H9 (cell line): ENCODE measurements around the gene CLEC9A. TPM values are rescaled to one million over a fixed set of nuclear protein-coding genes. Genes with fewer than 3 reads are reported as not detected.
A peak's percentile ranks its signal among the peaks of the same experiment; 100 is the strongest.

Source experiments
- DNase-seq: peaks from one replicate; pipeline ENCODE4 v3.0.0-alpha.2; 2017
- H2AFZ ChIP-seq: one replicate; pipeline ENCODE4 v1.6.1; 2013; ENCODE audit warnings: mild to moderate bottlenecking, low read length, control low read depth, moderate library complexity
- H2AK5ac ChIP-seq: 2 replicates; pipeline ENCODE4 v1.6.1; 2013; ENCODE audit warnings: low read length, control low read depth, mixed read lengths; ENCODE audit not compliant: insufficient read length
- H2BK120ac ChIP-seq: one replicate; pipeline ENCODE4 v1.6.1; 2013; ENCODE audit warnings: low read depth, mild to moderate bottlenecking, low read length, control low read depth, inconsistent platforms; ENCODE audit not compliant: poor library complexity, severe bottlenecking
- H2BK12ac ChIP-seq: 2 replicates; pipeline ENCODE4 v1.6.1; 2013; ENCODE audit warnings: low read length, control low read depth, mixed read lengths, low read depth; ENCODE audit not compliant: insufficient read length
- H2BK15ac ChIP-seq: 2 replicates; pipeline ENCODE4 v1.6.1; 2013; ENCODE audit warnings: low read depth, low read length, control low read depth
- H2BK20ac ChIP-seq: one replicate; pipeline ENCODE4 v1.6.1; 2013; ENCODE audit warnings: low read depth, mild to moderate bottlenecking, low read length, control low read depth, inconsistent platforms; ENCODE audit not compliant: poor library complexity, severe bottlenecking
- H2BK5ac ChIP-seq: 2 replicates; pipeline ENCODE4 v1.6.1; 2013; ENCODE audit warnings: low read length, control low read depth, mixed read lengths; ENCODE audit not compliant: insufficient read length
- H3K14ac ChIP-seq: 2 replicates; pipeline ENCODE4 v1.6.1; 2013; ENCODE audit warnings: low read length, control low read depth; ENCODE audit not compliant: insufficient read depth
- H3K18ac ChIP-seq: 2 replicates; pipeline ENCODE4 v1.6.1; 2013; ENCODE audit warnings: low read depth, mild to moderate bottlenecking, mixed read lengths, low read length, control low read depth; ENCODE audit not compliant: insufficient read length
- H3K23ac ChIP-seq: 2 replicates; pipeline ENCODE4 v1.6.1; 2013; ENCODE audit warnings: low read length, control low read depth, mixed read lengths, low read depth; ENCODE audit not compliant: insufficient read length
- H3K23me2 ChIP-seq: 2 replicates; pipeline ENCODE4 v1.6.1; 2013; ENCODE audit warnings: low read depth, mild to moderate bottlenecking, mixed read lengths, low read length, control low read depth; ENCODE audit not compliant: insufficient read length, poor library complexity, severe bottlenecking
- H3K27ac ChIP-seq: 2 replicates; pipeline ENCODE4 v1.5.1; 2013; ENCODE audit warnings: low read length, control low read depth, mixed read lengths, low read depth; ENCODE audit not compliant: insufficient read length
- H3K27me3 ChIP-seq: 2 replicates; pipeline ENCODE4 v1.6.1; 2013; ENCODE audit warnings: low read length, control low read depth, inconsistent platforms; ENCODE audit not compliant: insufficient read depth
- H3K4ac ChIP-seq: 2 replicates; pipeline ENCODE4 v1.6.1; 2013; ENCODE audit warnings: low read depth, mild to moderate bottlenecking, control low read depth, inconsistent platforms, low read length, moderate library complexity
- H3K4me1 ChIP-seq: 2 replicates; pipeline ENCODE4 v1.6.1; 2013; ENCODE audit warnings: low read length, control low read depth, inconsistent platforms; ENCODE audit not compliant: insufficient read depth
- H3K4me2 ChIP-seq: 2 replicates; pipeline ENCODE4 v1.6.1; 2013; ENCODE audit warnings: low read length, control low read depth, mixed read lengths; ENCODE audit not compliant: insufficient read length, insufficient read depth
- H3K56ac ChIP-seq: 2 replicates; pipeline ENCODE4 v1.6.1; 2013; ENCODE audit warnings: low read depth, mild to moderate bottlenecking, mixed read lengths, low read length, control low read depth; ENCODE audit not compliant: insufficient read length
- H3K79me1 ChIP-seq: 2 replicates; pipeline ENCODE4 v1.6.1; 2013; ENCODE audit warnings: low read depth, mild to moderate bottlenecking, moderate library complexity, low read length, control low read depth, inconsistent platforms; ENCODE audit not compliant: insufficient read depth, poor library complexity, severe bottlenecking
- H3K79me2 ChIP-seq: 2 replicates; pipeline ENCODE4 v1.6.1; 2013; ENCODE audit warnings: low read length, control low read depth, inconsistent platforms; ENCODE audit not compliant: insufficient read depth
- H3K9ac ChIP-seq: 2 replicates; pipeline ENCODE4 v1.6.1; 2013; ENCODE audit warnings: low read length, control low read depth, mixed read lengths; ENCODE audit not compliant: insufficient read length; ENCODE audit errors: extremely low read depth
- H3K9me3 ChIP-seq: one replicate; pipeline ENCODE4 v1.6.1; 2013; ENCODE audit warnings: low read depth, low read length, inconsistent platforms; ENCODE audit not compliant: control insufficient read depth
- H3T11ph ChIP-seq: one replicate; pipeline ENCODE4 v1.6.1; 2013; ENCODE audit warnings: mild to moderate bottlenecking, low read length, control low read depth, inconsistent platforms
- H4K20me1 ChIP-seq: one replicate; pipeline ENCODE4 v1.6.1; 2013; ENCODE audit not compliant: control insufficient read depth, insufficient read length, insufficient read depth
- H4K5ac ChIP-seq: 2 replicates; pipeline ENCODE4 v1.6.1; 2013; ENCODE audit warnings: low read depth, mild to moderate bottlenecking, mixed read lengths, low read length, control low read depth; ENCODE audit not compliant: insufficient read length
- H4K8ac ChIP-seq: replicated peaks from 2 replicates; pipeline ENCODE4 v1.6.1; 2013; ENCODE audit warnings: low read length, control low read depth, mixed read lengths, low read depth; ENCODE audit not compliant: insufficient read length
- H4K91ac ChIP-seq: 2 replicates; pipeline ENCODE4 v1.6.1; 2013; ENCODE audit warnings: low read depth, mild to moderate bottlenecking, moderate library complexity, mixed read lengths, low read length, control low read depth; ENCODE audit not compliant: insufficient read length
- H3K27ac Mint-ChIP-seq, 3 experiments: 2 replicates in 2 of 3; 3 replicates in 1 of 3; pipeline ENCODE4 v1.8.0; 2020 to 2021; ENCODE audit warnings: mixed read lengths in 3 of 3, mild to moderate bottlenecking in 1 of 3, moderate library complexity in 1 of 3
- H3K27me3 Mint-ChIP-seq: 2 replicates; pipeline ENCODE4 v1.8.0; 2021; ENCODE audit warnings: low read depth, mild to moderate bottlenecking, moderate library complexity, mixed read lengths
- H3K36me3 Mint-ChIP-seq, 3 experiments: 2 replicates in 2 of 3; 3 replicates in 1 of 3; pipeline ENCODE4 v1.8.0; 2020 to 2021; ENCODE audit warnings: low read depth in 3 of 3, mixed read lengths in 3 of 3; ENCODE audit not compliant: insufficient read depth in 1 of 3
- H3K4me1 Mint-ChIP-seq, 2 experiments: 2 replicates each; pipeline ENCODE4 v1.8.0; 2020; ENCODE audit warnings: mixed read lengths in 2 of 2
- H3K4me3 Mint-ChIP-seq, 2 experiments: 2 replicates in 1 of 2; 3 replicates in 1 of 2; pipeline ENCODE4 v1.8.0; 2020 to 2021; ENCODE audit warnings: mild to moderate bottlenecking in 2 of 2, mixed read lengths in 2 of 2, moderate library complexity in 1 of 2
- H3K9me3 Mint-ChIP-seq, 2 experiments: 2 replicates in 1 of 2; 3 replicates in 1 of 2; pipeline ENCODE4 v1.8.0; 2020; ENCODE audit warnings: mild to moderate bottlenecking in 2 of 2, mixed read lengths in 2 of 2, moderate library complexity in 1 of 2
- CTCF ChIP-seq: fragments of 200-600 bp; sonication (generic); conservative IDR thresholded peaks from 3 replicates; pipeline ENCODE4 v1.8.0; 2021; ENCODE audit warnings: antibody characterized with exemption, mild to moderate bottlenecking
- WGBS: extraction: QIAGEN DNeasy Blood & Tissue Kit; methylation state at CpG from one replicate; pipeline ENCODE4 v1.1.7; 2013; ENCODE audit warnings: missing lambda C conversion rate, low lambda C conversion rate, mixed read lengths; ENCODE audit not compliant: insufficient read length; ENCODE audit errors: extremely low coverage; 5-methylcytosine and 5-hydroxymethylcytosine counted together
- total RNA-seq: library from RNA; stranded (reverse); gene quantifications from 2 replicates; pipeline ENCODE4 v1.2.1, GENCODE V29; 2021

The CLEC9A gene
- total RNA-seq, 1 experiment from 2014 or later, result not detected

DNA sequence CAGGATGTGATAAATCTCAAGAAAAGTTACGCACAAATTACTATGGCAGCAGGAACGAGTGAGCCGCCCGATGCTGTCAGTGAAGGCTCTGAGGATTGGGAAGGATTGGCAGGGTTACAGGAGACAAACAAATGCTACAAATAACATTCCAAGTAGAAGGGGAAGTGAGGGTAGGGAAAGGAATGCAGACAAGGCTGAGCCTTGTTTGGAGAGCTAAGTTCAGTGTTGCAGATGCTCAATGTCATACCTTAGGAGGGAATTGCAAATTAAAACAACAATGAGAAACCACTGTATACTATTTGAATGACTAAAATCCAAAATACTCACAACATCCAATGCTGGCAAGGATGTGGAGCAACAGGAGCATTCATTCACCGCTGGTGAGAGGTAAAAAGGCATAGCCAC lies 1.3 kb downstream of the CLEC9A start:
- peak overlapping the region; percentile 42 for H3K27ac ChIP-seq
- H3K27me3 Mint-ChIP-seq, result no peaks in the 10 kb centered on the region
- H4K5ac ChIP-seq, result no peak overlapping the region
- no peaks in the 10 kb centered on the region for H3K27me3 ChIP-seq
- H3K14ac ChIP-seq, result no peak overlapping the region; the same call in 1 of the 2 replicates
- no peak overlapping the region for H3T11ph ChIP-seq
- no peak overlapping the region for H3K18ac ChIP-seq
- peaks cover 0 to 11% of the 10 kb centered on the region in 2 experiments; a peak in 3 of 5 replicates for H3K9me3 Mint-ChIP-seq
- H4K8ac ChIP-seq, result no peak overlapping the region
- DNase-seq, result peak; percentile 54
- peak overlapping the region; percentile 36 for H2BK120ac ChIP-seq
- H2AFZ ChIP-seq, result no peak overlapping the region
- no peaks in the 10 kb centered on the region for H3K9me3 ChIP-seq
- no peak overlapping the region for H3K4me2 ChIP-seq
- no peaks in the 10 kb centered on the region for H3K79me2 ChIP-seq
- no peak overlapping the region for H3K9ac ChIP-seq
- peaks cover 5% of the 10 kb centered on the region for H3K4me1 ChIP-seq
- no peaks in the 10 kb centered on the region for H3K79me1 ChIP-seq
- no peak overlapping the region for H2BK12ac ChIP-seq
- no peak for TF ChIP-seq CTCF
- no CpG with 5 or more reads among the region's 5 CpGs for WGBS
- peak overlapping the region; percentile 8 to 77 (median 46); a peak in 4 of 7 replicates for H3K27ac Mint-ChIP-seq
- no peak overlapping the region; the same call in 1 of the 2 replicates for H3K4ac ChIP-seq
- no peak overlapping the region for H2BK5ac ChIP-seq
- H3K36me3 Mint-ChIP-seq, result peaks cover 2 to 7% (median 2%) of the 10 kb centered on the region in 3 experiments; a peak in 3 of 7 replicates
- no peaks in the 10 kb centered on the region for H3K23me2 ChIP-seq
- H2AK5ac ChIP-seq, result no peak overlapping the region
- peaks cover 6 to 17% of the 10 kb centered on the region in 2 experiments; a peak in 3 of 4 replicates for H3K4me1 Mint-ChIP-seq
- no peak overlapping the region for H3K56ac ChIP-seq
- H2BK15ac ChIP-seq, result no peak overlapping the region
- no peak overlapping the region for H2BK20ac ChIP-seq
- no peak overlapping the region for H4K91ac ChIP-seq
- no peak overlapping the region; a peak in 1 of 5 replicates for H3K4me3 Mint-ChIP-seq
- no peak overlapping the region for H3K23ac ChIP-seq
- no peaks in the 10 kb centered on the region for H4K20me1 ChIP-seq
